Glutamatergic neuron (in vitro differentiated cells): ENCODE measurements around the gene WDR73. TPM values are rescaled to one million over a fixed set of nuclear protein-coding genes. Genes with fewer than 3 reads are reported as not detected.
A peak's percentile ranks its signal among the peaks of the same experiment; 100 is the strongest.

Source experiments
- DNase-seq: peaks from one replicate; pipeline ENCODE4 v3.0.0; 2022
- H3K27ac Mint-ChIP-seq: one replicate; pipeline ENCODE4 v1.8.0; 2020; ENCODE audit warnings: mild to moderate bottlenecking, mixed read lengths, inconsistent platforms; ENCODE audit not compliant: unreplicated experiment
- H3K27me3 Mint-ChIP-seq: one replicate; pipeline ENCODE4 v1.8.0; 2020; ENCODE audit warnings: mild to moderate bottlenecking, moderate library complexity, mixed read lengths, inconsistent platforms; ENCODE audit not compliant: unreplicated experiment
- H3K36me3 Mint-ChIP-seq: one replicate; pipeline ENCODE4 v1.8.0; 2020; ENCODE audit warnings: mild to moderate bottlenecking, mixed read lengths, inconsistent platforms; ENCODE audit not compliant: unreplicated experiment
- H3K4me1 Mint-ChIP-seq: one replicate; pipeline ENCODE4 v1.8.0; 2020; ENCODE audit warnings: mild to moderate bottlenecking, low read depth, mixed read lengths, inconsistent platforms; ENCODE audit not compliant: unreplicated experiment
- H3K4me3 Mint-ChIP-seq: one replicate; pipeline ENCODE4 v1.8.0; 2020; ENCODE audit warnings: mild to moderate bottlenecking, mixed read lengths, inconsistent platforms; ENCODE audit not compliant: unreplicated experiment
- H3K9me3 Mint-ChIP-seq: one replicate; pipeline ENCODE4 v1.8.0; 2020; ENCODE audit warnings: mild to moderate bottlenecking, moderate library complexity, mixed read lengths, inconsistent platforms; ENCODE audit not compliant: unreplicated experiment
- total RNA-seq: library from RNA; stranded (reverse); fragmentation: NEBNext Ultra II Directional; extraction: Animal tissue kit (Norgen Biotek cat#: 25700); gene quantifications from one replicate; pipeline ENCODE4 v1.2.1, GENCODE V29; 2021; ENCODE audit not compliant: unreplicated experiment
- TF ChIP-seq, protein P1 (sequence below): fragments of 200-600 bp; sonication (generic); IDR thresholded peaks from one replicate; pipeline ENCODE4 v1.5.0; 2021; ENCODE audit not compliant: partially characterized antibody, unreplicated experiment

WDR73 gene
- total RNA-seq, 1 donor from 2014 or later: 19.5 TPM

DNA sequence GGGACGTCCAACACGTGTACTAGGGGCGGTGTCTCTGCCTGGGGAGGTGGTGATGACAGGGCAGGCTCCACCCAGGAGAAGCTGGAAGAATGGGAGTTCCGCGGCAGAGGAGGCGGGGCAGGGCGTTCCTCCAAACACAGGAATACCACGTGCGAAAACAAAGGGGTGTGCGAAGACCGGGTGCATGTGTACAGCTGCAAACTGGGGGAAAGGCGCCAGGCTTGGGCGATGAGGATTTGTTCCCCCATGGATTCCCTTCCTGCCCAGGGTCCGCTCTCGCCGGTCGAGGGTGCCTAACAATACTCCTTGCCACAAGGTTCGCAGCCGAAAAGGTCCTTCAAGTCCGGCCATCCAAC, 53.8 kb downstream of the WDR73 start:
- peaks cover 17% of the 10 kb centered on the region for H3K4me1 Mint-ChIP-seq
- peaks cover 3% of the 10 kb centered on the region for H3K9me3 Mint-ChIP-seq
- TF ChIP-seq, protein P1, sequence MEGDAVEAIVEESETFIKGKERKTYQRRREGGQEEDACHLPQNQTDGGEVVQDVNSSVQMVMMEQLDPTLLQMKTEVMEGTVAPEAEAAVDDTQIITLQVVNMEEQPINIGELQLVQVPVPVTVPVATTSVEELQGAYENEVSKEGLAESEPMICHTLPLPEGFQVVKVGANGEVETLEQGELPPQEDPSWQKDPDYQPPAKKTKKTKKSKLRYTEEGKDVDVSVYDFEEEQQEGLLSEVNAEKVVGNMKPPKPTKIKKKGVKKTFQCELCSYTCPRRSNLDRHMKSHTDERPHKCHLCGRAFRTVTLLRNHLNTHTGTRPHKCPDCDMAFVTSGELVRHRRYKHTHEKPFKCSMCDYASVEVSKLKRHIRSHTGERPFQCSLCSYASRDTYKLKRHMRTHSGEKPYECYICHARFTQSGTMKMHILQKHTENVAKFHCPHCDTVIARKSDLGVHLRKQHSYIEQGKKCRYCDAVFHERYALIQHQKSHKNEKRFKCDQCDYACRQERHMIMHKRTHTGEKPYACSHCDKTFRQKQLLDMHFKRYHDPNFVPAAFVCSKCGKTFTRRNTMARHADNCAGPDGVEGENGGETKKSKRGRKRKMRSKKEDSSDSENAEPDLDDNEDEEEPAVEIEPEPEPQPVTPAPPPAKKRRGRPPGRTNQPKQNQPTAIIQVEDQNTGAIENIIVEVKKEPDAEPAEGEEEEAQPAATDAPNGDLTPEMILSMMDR: no peak
- H3K27me3 Mint-ChIP-seq: peaks cover 8% of the 10 kb centered on the region
- DNase-seq: peak; percentile 77
- H3K27ac Mint-ChIP-seq: peak overlapping the region; percentile 96
- H3K36me3 Mint-ChIP-seq: no peaks in the 10 kb centered on the region
- peak overlapping the region; percentile 97 for H3K4me3 Mint-ChIP-seq

DNA sequence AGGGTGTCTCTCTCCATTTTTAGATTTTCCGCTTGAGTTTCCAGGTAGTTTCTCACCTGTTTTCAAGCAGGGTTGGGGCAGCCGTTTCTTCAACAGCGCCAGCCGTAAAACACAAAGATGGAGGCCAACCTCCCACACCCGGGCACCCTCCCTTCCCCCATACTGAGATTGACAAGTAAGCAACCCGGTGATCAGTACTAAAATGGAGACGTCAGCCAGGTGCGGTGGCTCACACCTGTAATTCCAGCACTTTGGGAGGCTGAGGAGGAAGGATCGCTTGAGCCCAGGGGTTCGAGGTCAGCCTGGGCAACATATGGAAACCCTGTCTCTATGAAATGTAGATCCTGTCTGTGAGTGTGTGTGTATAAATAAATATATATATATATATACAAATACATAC, 54.2 kb downstream of the WDR73 start:
- no peak for DNase-seq
- no peak overlapping the region for H3K27ac Mint-ChIP-seq
- TF ChIP-seq, protein P1: no peak
- H3K36me3 Mint-ChIP-seq: no peaks in the 10 kb centered on the region
- peaks cover 3% of the 10 kb centered on the region for H3K9me3 Mint-ChIP-seq
- H3K4me1 Mint-ChIP-seq: peaks cover 13% of the 10 kb centered on the region
- peaks cover 8% of the 10 kb centered on the region for H3K27me3 Mint-ChIP-seq
- H3K4me3 Mint-ChIP-seq: peak overlapping the region; percentile 42

DNA sequence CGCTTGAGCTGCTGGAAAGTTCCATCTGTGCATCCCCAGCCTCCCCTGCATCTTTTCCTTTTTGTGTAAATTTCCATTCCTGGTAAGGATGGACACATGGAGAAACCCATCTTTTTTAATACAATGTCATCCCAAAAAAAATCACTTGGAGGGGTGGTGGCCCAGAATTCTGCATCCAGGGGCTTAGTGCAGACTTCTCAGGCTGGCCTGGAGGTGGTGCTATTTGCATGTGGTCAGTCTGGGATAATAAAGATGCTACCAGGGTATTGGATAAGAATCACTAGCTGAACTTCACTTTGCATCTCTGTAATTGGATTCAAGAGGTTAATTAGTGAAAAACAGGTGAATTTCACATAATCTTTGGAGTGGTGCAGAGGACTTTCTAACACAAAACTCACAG, 55.1 kb downstream of the WDR73 start:
- Mint-ChIP-seq H3K36me3 (no peaks in the 10 kb centered on the region), H3K4me1 (peaks cover 11% of the 10 kb centered on the region), H3K27me3 (peaks cover 8% of the 10 kb centered on the region), H3K4me3 (no peak overlapping the region), H3K27ac (no peak overlapping the region), H3K9me3 (peaks cover 3% of the 10 kb centered on the region)
- TF ChIP-seq, protein P1: peak; percentile 48
- DNase-seq: peak; percentile 68

GRCh38 chr15:84598250-84598649, 55.8 kb downstream of the WDR73 start:
- Mint-ChIP-seq H3K9me3 (peaks cover 3% of the 10 kb centered on the region), H3K4me3 (no peak overlapping the region)
- TF ChIP-seq, protein P1: no peak

GRCh38 chr15:84597296-84597695, 56.8 kb downstream of the WDR73 start:
- no peak overlapping the region for H3K27ac Mint-ChIP-seq
- peaks cover 3% of the 10 kb centered on the region for H3K9me3 Mint-ChIP-seq
- H3K27me3 Mint-ChIP-seq: peaks cover 8% of the 10 kb centered on the region
- peaks cover 4% of the 10 kb centered on the region for H3K4me1 Mint-ChIP-seq
- no peaks in the 10 kb centered on the region for H3K36me3 Mint-ChIP-seq
- no peak for DNase-seq
- peak overlapping the region; percentile 54 for H3K4me3 Mint-ChIP-seq
- TF ChIP-seq, protein P1: no peak

More at GRCh38 chr15:84598250-84598649, 55.8 kb downstream of the WDR73 start:
- H3K27me3 Mint-ChIP-seq: peaks cover 8% of the 10 kb centered on the region
- no peak overlapping the region for H3K27ac Mint-ChIP-seq
- H3K36me3 Mint-ChIP-seq: no peaks in the 10 kb centered on the region
- no peak for DNase-seq
- peaks cover 8% of the 10 kb centered on the region for H3K4me1 Mint-ChIP-seq
